Liver (tissue), 9 donors: ENCODE results near the gene APOBEC3F. TPM values are rescaled to one million over a fixed set of nuclear protein-coding genes. Genes with fewer than 3 reads are reported as not detected.
A peak's percentile ranks its signal among the peaks of the same experiment; 100 is the strongest.

ENCODE experiments used
- DNase-seq: peaks from one replicate; pipeline ENCODE4 v3.0.0-alpha.2; 2017; ENCODE audit warnings: low spot score
- H3K27ac ChIP-seq, 2 donors: one replicate each; pipeline ENCODE4 v1.7.0; 2013; ENCODE audit warnings: inconsistent platforms in 2 of 2, low read length in 2 of 2, control low read depth in 1 of 2, low read depth in 1 of 2, mild to moderate bottlenecking in 1 of 2
- H3K27me3 ChIP-seq, 4 donors: one replicate each; pipeline versions ENCODE4 v1.6.1 to v1.7.0; 2013; ENCODE audit warnings: low read length in 3 of 4, inconsistent platforms in 1 of 4, mild to moderate bottlenecking in 1 of 4, moderate library complexity in 1 of 4; ENCODE audit not compliant: control insufficient read depth in 4 of 4, insufficient read depth in 4 of 4
- H3K36me3 ChIP-seq, 4 donors: one replicate each; pipeline versions ENCODE4 v1.6.1 to v1.7.0; 2013; ENCODE audit warnings: low read length in 3 of 4, mild to moderate bottlenecking in 3 of 4, low read depth in 1 of 4, moderate library complexity in 1 of 4; ENCODE audit not compliant: control insufficient read depth in 4 of 4, insufficient read depth in 3 of 4
- H3K4me1 ChIP-seq, 4 donors: one replicate each; pipeline versions ENCODE4 v1.6.1 to v1.7.0; 2013; ENCODE audit warnings: low read length in 3 of 4, mild to moderate bottlenecking in 3 of 4, moderate library complexity in 1 of 4; ENCODE audit not compliant: control insufficient read depth in 4 of 4, insufficient read depth in 4 of 4
- H3K4me3 ChIP-seq, 3 donors: one replicate each; pipeline versions ENCODE4 v1.6.1 to v1.7.0; 2013; ENCODE audit warnings: low read length in 3 of 3, control low read depth in 1 of 3, low read depth in 1 of 3, mild to moderate bottlenecking in 1 of 3
- H3K9ac ChIP-seq, 2 donors: one replicate each; pipeline ENCODE4 v1.7.0; 2013; ENCODE audit warnings: low read length in 2 of 2, mild to moderate bottlenecking in 2 of 2, moderate library complexity in 2 of 2, control low read depth in 1 of 2, low read depth in 1 of 2
- H3K9me3 ChIP-seq, 4 donors: one replicate each; pipeline versions ENCODE4 v1.6.1 to v1.7.0; 2013; ENCODE audit warnings: low read length in 3 of 4; ENCODE audit not compliant: control insufficient read depth in 4 of 4
- ATF3 ChIP-seq: IDR thresholded peaks from 2 replicates; pipeline ENCODE4 v1.6.1; 2016; ENCODE audit warnings: antibody characterized with exemption
- EGR1 ChIP-seq, 2 donors: IDR thresholded peaks; 2 replicates each; pipeline ENCODE4 v1.6.1; 2016 to 2018; ENCODE audit warnings: antibody characterized with exemption in 2 of 2, low read depth in 2 of 2
- FOXA1 ChIP-seq: IDR thresholded peaks from 2 replicates; pipeline ENCODE4 v1.6.1; 2016; ENCODE audit warnings: antibody characterized with exemption
- FOXA2 ChIP-seq: IDR thresholded peaks from 2 replicates; pipeline ENCODE4 v1.6.1; 2016; ENCODE audit warnings: antibody characterized with exemption
- GABPA ChIP-seq, 2 donors: IDR thresholded peaks in 1 of 2; conservative IDR thresholded peaks in 1 of 2; 2 replicates each; pipeline ENCODE4 v1.6.1; 2016; ENCODE audit warnings: antibody characterized with exemption in 2 of 2, mild to moderate bottlenecking in 1 of 2, moderate library complexity in 1 of 2
- HNF4A ChIP-seq, 2 donors: conservative IDR thresholded peaks; 2 replicates each; pipeline ENCODE4 v1.6.1; 2016; ENCODE audit warnings: antibody characterized with exemption in 2 of 2, mild to moderate bottlenecking in 2 of 2
- HNF4G ChIP-seq: IDR thresholded peaks from 2 replicates; pipeline ENCODE4 v1.6.1; 2016; ENCODE audit warnings: antibody characterized with exemption
- JUND ChIP-seq, 2 donors: IDR thresholded peaks; 2 replicates each; pipeline ENCODE4 v1.6.1; 2016; ENCODE audit warnings: antibody characterized with exemption in 2 of 2
- MAX ChIP-seq: IDR thresholded peaks from 2 replicates; pipeline ENCODE4 v1.6.1; 2016; ENCODE audit warnings: antibody characterized with exemption
- NR2F2 ChIP-seq: IDR thresholded peaks from 2 replicates; pipeline ENCODE4 v1.6.1; 2016; ENCODE audit warnings: antibody characterized with exemption
- RAD21 ChIP-seq, 2 donors: IDR thresholded peaks; 2 replicates each; pipeline ENCODE4 v1.6.1; 2016; ENCODE audit warnings: antibody characterized with exemption in 2 of 2, mild to moderate bottlenecking in 2 of 2
- REST ChIP-seq: IDR thresholded peaks from 2 replicates; pipeline ENCODE4 v1.6.1; 2016; ENCODE audit warnings: antibody characterized with exemption, mild to moderate bottlenecking
- RXRA ChIP-seq, 2 donors: IDR thresholded peaks; 2 replicates each; pipeline ENCODE4 v1.6.1; 2017 to 2018; ENCODE audit warnings: antibody characterized with exemption in 2 of 2, mild to moderate bottlenecking in 1 of 2
- SP1 ChIP-seq: IDR thresholded peaks from 2 replicates; pipeline ENCODE4 v1.6.1; 2018; ENCODE audit warnings: antibody characterized with exemption, mild to moderate bottlenecking
- TAF1 ChIP-seq: conservative IDR thresholded peaks from 2 replicates; pipeline ENCODE4 v1.6.1; 2016; ENCODE audit warnings: antibody characterized with exemption, mild to moderate bottlenecking
- YY1 ChIP-seq: IDR thresholded peaks from 2 replicates; pipeline ENCODE4 v1.6.1; 2016; ENCODE audit warnings: antibody characterized with exemption, mild to moderate bottlenecking
- WGBS: extraction: QIAGEN DNeasy Blood & Tissue Kit; methylation state at CpG from one replicate; pipeline ENCODE4 v1.1.7; 2013; 5-methylcytosine and 5-hydroxymethylcytosine counted together
- polyA plus RNA-seq, 2 donors: library from polyadenylated mRNA; stranded (reverse) in 1 of 2; unstranded in 1 of 2; fragments of 200-250 nt in 1 of 2; fragments of >200 nt in 1 of 2; fragmentation: Nextera tagmentation in 1 of 2; extraction: Ambion mirVana in 1 of 2; gene quantifications; one replicate each; pipeline versions ENCODE4 v1.2.1 to v1.2.3, GENCODE V29; 2013 to 2015
- total RNA-seq, 2 donors: library from RNA; depleted of rRNA; stranded (reverse); fragments of >200 nt; gene quantifications; one replicate each; pipeline ENCODE4 v1.2.3, GENCODE V29; 2014
- TF ChIP-seq, protein P1 (sequence below): IDR thresholded peaks from 2 replicates; pipeline ENCODE4 v1.6.1; 2016; ENCODE audit warnings: antibody characterized with exemption
- TF ChIP-seq, protein P2 (sequence below): fragments of 150-350 bp; IDR thresholded peaks from 2 replicates; pipeline ENCODE4 v1.5.1; 2017; ENCODE audit warnings: improper control_type of control experiment, low read depth, low read length; ENCODE audit not compliant: missing input control
- donor health status: healthy.
- donor health status: healthy.
- donor health status: healthy.
- donor health status: healthy.
- donor health status: healthy.

APOBEC3F gene
- total and polyA plus RNA-seq, 4 donors = 1.6 to 4.5 (median 2.0) TPM

- no peak overlapping the region for H3K9ac ChIP-seq
- TF ChIP-seq GABPA (IDR thresholded peaks at IDR 0.05 in 1 of 2, conservative IDR thresholded peaks at IDR 0.05 in 1 of 2) (no peak), JUND (IDR thresholded peaks at IDR 0.05) (no peak), HNF4A (conservative IDR thresholded peaks at IDR 0.05) (no peak), TAF1 (no peak), RXRA (IDR thresholded peaks at IDR 0.05) (no peak), YY1 (no peak), NR2F2 (no peak), ATF3 (no peak), SP1 (no peak), FOXA2 (no peak), EGR1 (IDR thresholded peaks at IDR 0.05; ENCODE audit: low read depth in 2 of 2) (no peak), RAD21 (IDR thresholded peaks at IDR 0.05) (no peak), FOXA1 (no peak), MAX (no peak), REST (no peak), HNF4G (no peak)
- TF ChIP-seq, protein P1, sequence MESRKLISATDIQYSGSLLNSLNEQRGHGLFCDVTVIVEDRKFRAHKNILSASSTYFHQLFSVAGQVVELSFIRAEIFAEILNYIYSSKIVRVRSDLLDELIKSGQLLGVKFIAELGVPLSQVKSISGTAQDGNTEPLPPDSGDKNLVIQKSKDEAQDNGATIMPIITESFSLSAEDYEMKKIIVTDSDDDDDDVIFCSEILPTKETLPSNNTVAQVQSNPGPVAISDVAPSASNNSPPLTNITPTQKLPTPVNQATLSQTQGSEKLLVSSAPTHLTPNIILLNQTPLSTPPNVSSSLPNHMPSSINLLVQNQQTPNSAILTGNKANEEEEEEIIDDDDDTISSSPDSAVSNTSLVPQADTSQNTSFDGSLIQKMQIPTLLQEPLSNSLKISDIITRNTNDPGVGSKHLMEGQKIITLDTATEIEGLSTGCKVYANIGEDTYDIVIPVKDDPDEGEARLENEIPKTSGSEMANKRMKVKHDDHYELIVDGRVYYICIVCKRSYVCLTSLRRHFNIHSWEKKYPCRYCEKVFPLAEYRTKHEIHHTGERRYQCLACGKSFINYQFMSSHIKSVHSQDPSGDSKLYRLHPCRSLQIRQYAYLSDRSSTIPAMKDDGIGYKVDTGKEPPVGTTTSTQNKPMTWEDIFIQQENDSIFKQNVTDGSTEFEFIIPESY = no peak
- TF ChIP-seq, protein P2, sequence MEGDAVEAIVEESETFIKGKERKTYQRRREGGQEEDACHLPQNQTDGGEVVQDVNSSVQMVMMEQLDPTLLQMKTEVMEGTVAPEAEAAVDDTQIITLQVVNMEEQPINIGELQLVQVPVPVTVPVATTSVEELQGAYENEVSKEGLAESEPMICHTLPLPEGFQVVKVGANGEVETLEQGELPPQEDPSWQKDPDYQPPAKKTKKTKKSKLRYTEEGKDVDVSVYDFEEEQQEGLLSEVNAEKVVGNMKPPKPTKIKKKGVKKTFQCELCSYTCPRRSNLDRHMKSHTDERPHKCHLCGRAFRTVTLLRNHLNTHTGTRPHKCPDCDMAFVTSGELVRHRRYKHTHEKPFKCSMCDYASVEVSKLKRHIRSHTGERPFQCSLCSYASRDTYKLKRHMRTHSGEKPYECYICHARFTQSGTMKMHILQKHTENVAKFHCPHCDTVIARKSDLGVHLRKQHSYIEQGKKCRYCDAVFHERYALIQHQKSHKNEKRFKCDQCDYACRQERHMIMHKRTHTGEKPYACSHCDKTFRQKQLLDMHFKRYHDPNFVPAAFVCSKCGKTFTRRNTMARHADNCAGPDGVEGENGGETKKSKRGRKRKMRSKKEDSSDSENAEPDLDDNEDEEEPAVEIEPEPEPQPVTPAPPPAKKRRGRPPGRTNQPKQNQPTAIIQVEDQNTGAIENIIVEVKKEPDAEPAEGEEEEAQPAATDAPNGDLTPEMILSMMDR = no peak
- no peaks in the 10 kb centered on the region for H3K4me1 ChIP-seq
- peak overlapping the region in 1 of 2 donors; percentile 29 for H3K27ac ChIP-seq
- H3K27me3 ChIP-seq = peaks cover 0 to 2% (median 0%) of the 10 kb centered on the region in 4 donors
- no peak for DNase-seq
- 79% methylated on average over 23 of the region's 23 CpGs for WGBS
- no peak overlapping the region for H3K4me3 ChIP-seq
- H3K9me3 ChIP-seq = no peaks in the 10 kb centered on the region
- H3K36me3 ChIP-seq = no peaks in the 10 kb centered on the region
These were observed 50.7 kb downstream of the APOBEC3F start for GRCh38 chr22:39091126-39092081.
